ENCODE data around the gene BCL2L1.

BCL2L1 gene

GRCh38 chr20:31699801-31700728 is 22.6 kb downstream of the BCL2L1 start:
- in situ Hi-C loops (cut with HindIII; ENCODE audit: low sequenced_read_pairs) = no loop called here
- H3K4me3 ChIP-seq (ENCODE audit: low read depth, low read length) = no peak overlapping the region
- TF ChIP-seq CTCF (IDR thresholded peaks at IDR 0.05; ENCODE audit: low read depth, low read length, missing control alignments) = no peak
- no peak for DNase-seq (ENCODE audit: low read depth)

- in situ Hi-C loops (cut with HindIII; ENCODE audit: low sequenced_read_pairs) = no loop called here
- H3K4me3 ChIP-seq (ENCODE audit: low read depth, low read length) = no peak overlapping the region
- no peak for TF ChIP-seq CTCF (IDR thresholded peaks at IDR 0.05; ENCODE audit: low read depth, low read length, missing control alignments)
- peak; percentile 85 for DNase-seq (ENCODE audit: low read depth)
These were observed 23.6 kb downstream of the BCL2L1 start for GRCh38 chr20:31698803-31699718.

GRCh38 chr20:31698243-31698802 is 24.3 kb downstream of the BCL2L1 start:
- in situ Hi-C loops (cut with HindIII; ENCODE audit: low sequenced_read_pairs) = no loop called here
- H3K4me3 ChIP-seq (ENCODE audit: low read depth, low read length) = no peak overlapping the region

GRCh38 chr20:31695849-31696804 is 26.5 kb downstream of the BCL2L1 start:
- in situ Hi-C loops (cut with HindIII; ENCODE audit: low sequenced_read_pairs) = no loop called here
- DNase-seq (ENCODE audit: low read depth) = no peak
- no peak for TF ChIP-seq CTCF (IDR thresholded peaks at IDR 0.05; ENCODE audit: low read depth, low read length, missing control alignments)

More at GRCh38 chr20:31698243-31698802, 24.3 kb downstream of the BCL2L1 start:
- DNase-seq (ENCODE audit: low read depth) = no peak
- TF ChIP-seq CTCF (IDR thresholded peaks at IDR 0.05; ENCODE audit: low read depth, low read length, missing control alignments) = no peak

GRCh38 chr20:31694842-31695593 is 27.6 kb downstream of the BCL2L1 start:
- no peak for DNase-seq (ENCODE audit: low read depth)
- H3K4me3 ChIP-seq (ENCODE audit: low read depth, low read length) = no peak overlapping the region
- TF ChIP-seq CTCF (IDR thresholded peaks at IDR 0.05; ENCODE audit: low read depth, low read length, missing control alignments) = no peak
- in situ Hi-C loops (cut with HindIII; ENCODE audit: low sequenced_read_pairs) = no loop called here

More at GRCh38 chr20:31695849-31696804, 26.5 kb downstream of the BCL2L1 start:
- no peak overlapping the region for H3K4me3 ChIP-seq (ENCODE audit: low read depth, low read length)
